SK-N-SH (cell line): Measurements from ENCODE around the gene PPY. TPM values are rescaled to one million over a fixed set of nuclear protein-coding genes. Genes with fewer than 3 reads are reported as not detected.

ENCODE experiments used
- CTCF ChIA-PET: fragments of 300-600, 350-600 bp; formaldehyde crosslinking; extraction: SDS; loops from one replicate; lab custom pipeline; 2021; lab: Yijun Ruan, JAX
- POLR2A ChIA-PET: fragments of 350-600 bp; sonication (Branson Sonifier 250); formaldehyde crosslinking; extraction: SDS; loops from one replicate; lab custom pipeline; 2020; ENCODE audit warnings: antibody characterized with exemption, inconsistent platforms; lab: Yijun Ruan, JAX
- DNase-seq: peaks from one replicate; pipeline ENCODE4 v3.0.0; 2012
- H2AFZ ChIP-seq: fragments of 200-600 bp; sonication (generic); 2 replicates; pipeline ENCODE4 v1.8.1; 2016; ENCODE audit warnings: antibody characterized with exemption, mild to moderate bottlenecking, low read depth
- H3F3A ChIP-seq: fragments of 200-600 bp; sonication (generic); replicated peaks from 2 replicates; pipeline ENCODE3; 2016; ENCODE audit warnings: antibody characterized with exemption, mild to moderate bottlenecking; ENCODE audit not compliant: insufficient read depth
- H3K27ac ChIP-seq, 2 experiments: fragments of 200-500 bp in 1 of 2; fragments of 200-600 bp in 1 of 2; sonication (Bioruptor generic) in 1 of 2; sonication (generic), shearing (Covaris generic) in 1 of 2; 2 replicates each; pipeline versions ENCODE4 v1.5.1 to v1.6.1; 2014 to 2016; ENCODE audit warnings: low read depth in 2 of 2, inconsistent platforms in 1 of 2, low read length in 1 of 2, mild to moderate bottlenecking in 1 of 2, mixed read lengths in 1 of 2
- H3K27me3 ChIP-seq: fragments of 200-600 bp; sonication (generic), shearing (Covaris generic); 2 replicates; pipeline ENCODE4 v1.6.1; 2016; ENCODE audit warnings: mixed run types; ENCODE audit not compliant: insufficient read depth
- H3K36me3 ChIP-seq, 2 experiments: fragments of 200-500 bp in 1 of 2; fragments of 200-600 bp in 1 of 2; sonication (Bioruptor generic) in 1 of 2; sonication (generic) in 1 of 2; replicated peaks in 1 of 2; 2 replicates each; pipeline versions ENCODE3 to v1.5.1; 2014 to 2016; ENCODE audit warnings: low read length in 1 of 2, mild to moderate bottlenecking in 1 of 2; ENCODE audit not compliant: insufficient read depth in 2 of 2, control insufficient read depth in 1 of 2
- H3K4me1 ChIP-seq, 2 experiments: fragments of 200-500 bp in 1 of 2; fragments of 200-600 bp in 1 of 2; sonication (Bioruptor generic) in 1 of 2; sonication (generic), shearing (Covaris generic) in 1 of 2; 2 replicates each; pipeline versions ENCODE4 v1.5.1 to v1.6.1; 2014 to 2016; ENCODE audit warnings: low read depth in 1 of 2, low read length in 1 of 2, mixed run types in 1 of 2; ENCODE audit not compliant: insufficient read depth in 2 of 2, control insufficient read depth in 1 of 2
- H3K4me2 ChIP-seq: fragments of 200-600 bp; sonication (generic), shearing (Covaris generic); 2 replicates; pipeline ENCODE4 v1.6.1; 2017; ENCODE audit warnings: mixed run types
- H3K4me3 ChIP-seq, 2 experiments: fragments of 200-500 bp in 1 of 2; fragments of 200-600 bp in 1 of 2; sonication (Bioruptor generic) in 1 of 2; sonication (generic), shearing (Covaris generic) in 1 of 2; 2 replicates each; pipeline versions ENCODE4 v1.5.1 to v1.8.1; 2014 to 2016; ENCODE audit warnings: low read depth in 2 of 2, inconsistent platforms in 1 of 2, low read length in 1 of 2, mild to moderate bottlenecking in 1 of 2, mixed read lengths in 1 of 2, moderate library complexity in 1 of 2
- H3K79me2 ChIP-seq: fragments of 200-600 bp; sonication (generic); 2 replicates; pipeline ENCODE4 v1.8.1; 2017; ENCODE audit warnings: mild to moderate bottlenecking; ENCODE audit not compliant: insufficient read depth
- H3K9ac ChIP-seq: fragments of 200-600 bp; sonication (generic); 2 replicates; pipeline ENCODE4 v1.6.1; 2017; ENCODE audit warnings: mixed run types
- H3K9me2 ChIP-seq: fragments of 200-600 bp; sonication (generic); 2 replicates; pipeline ENCODE4 v1.6.1; 2017; ENCODE audit warnings: mixed run types
- H3K9me3 ChIP-seq: fragments of 200-600 bp; sonication (generic); 2 replicates; pipeline ENCODE4 v1.6.1; 2017; ENCODE audit warnings: mixed run types, mild to moderate bottlenecking, moderate library complexity
- H4K20me1 ChIP-seq: fragments of 200-600 bp; sonication (generic); 2 replicates; pipeline ENCODE4 v1.6.1; 2017; ENCODE audit warnings: mild to moderate bottlenecking, mixed run types; ENCODE audit not compliant: insufficient read depth
- CTCF ChIP-seq: fragments of 200-600 bp; sonication (generic); IDR thresholded peaks from 2 replicates; pipeline ENCODE4 v1.6.1; 2017; ENCODE audit warnings: antibody characterized with exemption, mild to moderate bottlenecking, moderate library complexity
- ELF1 ChIP-seq: IDR thresholded peaks from 2 replicates; pipeline ENCODE4 v1.4.0; 2012
- EP300 ChIP-seq, 2 experiments: IDR thresholded peaks; 2 replicates each; pipeline versions ENCODE4 v1.4.0 to v1.6.1; 2012; ENCODE audit warnings: borderline replicate concordance in 1 of 2, low read depth in 1 of 2, low read length in 1 of 2
- EZH2phosphoT487 ChIP-seq: fragments of 200-600 bp; sonication (generic); IDR thresholded peaks from 2 replicates; pipeline ENCODE4 v1.6.1; 2017; ENCODE audit warnings: low read depth, mixed run types, mild to moderate bottlenecking, antibody characterized with exemption, moderate library complexity, borderline replicate concordance
- FOXJ3 ChIP-seq: sonication (generic); formaldehyde crosslinking; IDR thresholded peaks from 2 replicates; pipeline ENCODE4 v1.5.1; 2020; ENCODE audit warnings: mild to moderate bottlenecking, missing genetic modification reagents
- FOXM1 ChIP-seq: IDR thresholded peaks from 2 replicates; pipeline ENCODE4 v1.4.0; 2012; ENCODE audit warnings: low read depth, mild to moderate bottlenecking
- GATA2 ChIP-seq: sonication (generic); formaldehyde crosslinking; IDR thresholded peaks from 2 replicates; pipeline ENCODE4 v1.5.0; 2020; ENCODE audit warnings: mild to moderate bottlenecking, missing genetic modification reagents
- JUND ChIP-seq: IDR thresholded peaks from 2 replicates; pipeline ENCODE4 v1.4.0; 2012
- MAX ChIP-seq: IDR thresholded peaks from 2 replicates; pipeline ENCODE4 v1.4.0; 2012; ENCODE audit warnings: low read depth
- MEF2A ChIP-seq: IDR thresholded peaks from 2 replicates; pipeline ENCODE4 v1.4.0; 2012; ENCODE audit warnings: low read depth, borderline replicate concordance
- POLR2AphosphoS5 ChIP-seq: IDR thresholded peaks from 2 replicates; pipeline ENCODE4 v1.6.1; 2012; ENCODE audit warnings: low read depth, low read length
- RAD21 ChIP-seq: IDR thresholded peaks from 2 replicates; pipeline ENCODE4 v1.6.1; 2012; ENCODE audit warnings: mild to moderate bottlenecking, low read length
- RCOR1 ChIP-seq: fragments of 150-350 bp; IDR thresholded peaks from 2 replicates; pipeline ENCODE4 v1.6.1; 2017; ENCODE audit warnings: antibody characterized with exemption, low read length
- RFX5 ChIP-seq: IDR thresholded peaks from 2 replicates; pipeline ENCODE4 v1.6.1; 2012; ENCODE audit warnings: mild to moderate bottlenecking, improper control_type of control experiment, low read length
- SIN3A ChIP-seq: IDR thresholded peaks from 2 replicates; pipeline ENCODE4 v1.6.1; 2012; ENCODE audit warnings: low read depth, mild to moderate bottlenecking, low read length, moderate library complexity, borderline replicate concordance
- SMC3 ChIP-seq: IDR thresholded peaks from 2 replicates; pipeline ENCODE4 v1.6.1; 2012; ENCODE audit warnings: low read depth, low read length, improper control_type of control experiment
- TAF1 ChIP-seq: IDR thresholded peaks from 2 replicates; pipeline ENCODE4 v1.6.1; 2012; ENCODE audit warnings: low read depth, mild to moderate bottlenecking, low read length, moderate library complexity, borderline replicate concordance
- TEAD4 ChIP-seq: IDR thresholded peaks from 2 replicates; pipeline ENCODE4 v1.4.0; 2012; ENCODE audit warnings: mild to moderate bottlenecking, borderline replicate concordance; ENCODE audit not compliant: insufficient read depth
- USF1 ChIP-seq: IDR thresholded peaks from 2 replicates; pipeline ENCODE4 v1.4.0; 2012; ENCODE audit warnings: low read depth, borderline replicate concordance
- WGBS: methylation state at CpG from one replicate; pipeline ENCODE4 v1.1.6; 2017; ENCODE audit warnings: low lambda C conversion rate; 5-methylcytosine and 5-hydroxymethylcytosine counted together
- polyA plus RNA-seq, 3 experiments: library from polyadenylated mRNA; depleted of rRNA; stranded (reverse); fragments of >200 nt; gene quantifications; 2 replicates each; pipeline ENCODE4 v1.2.3, GENCODE V29; 2012
- TF ChIP-seq, protein P1 (sequence below): IDR thresholded peaks from 2 replicates; pipeline ENCODE4; 2012
- TF ChIP-seq, protein P2 (sequence below): fragments of 150-350 bp; IDR thresholded peaks from 2 replicates; pipeline ENCODE4 v1.6.1; 2016; ENCODE audit warnings: mild to moderate bottlenecking, low read depth, low read length
- TF ChIP-seq, protein P3 (sequence below): fragments of 150-350 bp; IDR thresholded peaks from 2 replicates; pipeline ENCODE4 v1.6.1; 2017; ENCODE audit warnings: antibody characterized with exemption, low read length, low read depth, borderline replicate concordance

Gene PPY
- polyA plus RNA-seq, 1 of the 3 experiments (the other 2 are of a cell fraction) = not detected

DNA sequence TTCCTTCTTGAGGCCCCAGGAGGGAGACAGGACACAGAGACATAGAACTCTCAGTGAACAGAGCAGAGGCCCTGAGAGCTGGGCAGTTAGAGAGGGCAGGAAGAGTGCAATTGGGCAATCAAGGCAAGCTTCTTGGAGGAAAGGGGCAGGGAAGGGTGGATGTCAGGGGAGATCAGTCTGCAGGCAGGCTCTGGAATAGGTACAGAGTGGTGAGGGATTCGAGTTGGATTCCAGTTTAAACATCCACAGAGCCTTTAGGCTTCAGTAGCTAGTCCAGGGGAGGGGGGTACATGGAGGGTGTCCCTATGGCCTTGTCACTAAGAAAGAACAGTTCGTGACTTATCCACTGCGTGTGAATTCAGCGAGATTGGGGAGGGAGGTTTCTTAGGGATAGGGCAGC, 9.5 kb upstream of the PPY start:
- no peak overlapping the region for H3K27ac ChIP-seq
- no peaks in the 10 kb centered on the region for H3F3A ChIP-seq
- no peaks in the 10 kb centered on the region for H3K4me1 ChIP-seq
- H3K9ac ChIP-seq = no peak overlapping the region
- no peak overlapping the region for H2AFZ ChIP-seq
- TF ChIP-seq TAF1 (no peak), EZH2phosphoT487 (no peak), EP300 (IDR thresholded peaks at IDR 0.05; ENCODE audit: borderline replicate concordance in 1 of 2, low read depth in 1 of 2, low read length in 1 of 2) (no peak), ELF1 (no peak), SIN3A (no peak), RFX5 (no peak), TEAD4 (no peak), RAD21 (no peak), USF1 (no peak), GATA2 (CRISPR knock-in tag) (no peak), JUND (no peak), POLR2AphosphoS5 (no peak), SMC3 (no peak)
- TF ChIP-seq, protein P1, sequence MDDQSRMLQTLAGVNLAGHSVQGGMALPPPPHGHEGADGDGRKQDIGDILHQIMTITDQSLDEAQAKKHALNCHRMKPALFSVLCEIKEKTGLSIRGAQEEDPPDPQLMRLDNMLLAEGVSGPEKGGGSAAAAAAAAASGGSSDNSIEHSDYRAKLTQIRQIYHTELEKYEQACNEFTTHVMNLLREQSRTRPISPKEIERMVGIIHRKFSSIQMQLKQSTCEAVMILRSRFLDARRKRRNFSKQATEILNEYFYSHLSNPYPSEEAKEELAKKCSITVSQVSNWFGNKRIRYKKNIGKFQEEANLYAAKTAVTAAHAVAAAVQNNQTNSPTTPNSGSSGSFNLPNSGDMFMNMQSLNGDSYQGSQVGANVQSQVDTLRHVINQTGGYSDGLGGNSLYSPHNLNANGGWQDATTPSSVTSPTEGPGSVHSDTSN = no peak
- H4K20me1 ChIP-seq = no peaks in the 10 kb centered on the region
- H3K36me3 ChIP-seq = no peaks in the 10 kb centered on the region
- no peaks in the 10 kb centered on the region for H3K27me3 ChIP-seq
- H3K4me2 ChIP-seq = no peak overlapping the region
- no peak overlapping the region for H3K4me3 ChIP-seq
- DNase-seq = no peak
- no peaks in the 10 kb centered on the region for H3K9me2 ChIP-seq
- 74% methylated on average over 4 of the region's 4 CpGs for WGBS
- CTCF ChIA-PET = interaction anchor here (0.7 to 18.2 kb wide), 4 partner anchors 8 to 1351 kb away, joined by 3 to 638 read pairs (median 3); partner anchors contain the start of genes NAGS and TMEM101
- no peaks in the 10 kb centered on the region for H3K79me2 ChIP-seq
- H3K9me3 ChIP-seq = no peaks in the 10 kb centered on the region
- POLR2A ChIA-PET = no interaction called here

DNA sequence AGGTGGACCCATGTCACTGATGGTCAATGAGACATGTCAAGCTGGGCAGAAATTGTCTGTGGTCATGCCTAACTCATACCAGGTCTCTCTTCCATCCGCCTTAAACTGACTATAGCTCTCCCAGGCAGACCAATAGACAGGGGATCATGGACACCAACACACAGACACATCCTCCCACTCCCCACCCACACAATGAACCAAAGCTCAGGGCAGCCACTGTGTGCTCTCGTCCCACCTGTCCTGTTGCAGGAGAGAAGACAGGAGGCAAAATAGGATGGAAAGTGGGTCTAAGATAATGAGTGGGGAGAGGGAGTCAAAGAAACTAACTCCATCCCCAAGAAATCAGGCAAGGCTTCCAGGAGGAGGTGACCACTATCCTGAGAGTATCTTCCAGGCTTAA, 8.3 kb upstream of the PPY start:
- 60% methylated on average over 2 of the region's 2 CpGs for WGBS
- Histone ChIP-seq H2AFZ (no peak overlapping the region), H4K20me1 (no peaks in the 10 kb centered on the region), H3K9me3 (no peaks in the 10 kb centered on the region), H3K9ac (no peak overlapping the region), H3K79me2 (no peaks in the 10 kb centered on the region), H3F3A (no peaks in the 10 kb centered on the region), H3K4me2 (no peak overlapping the region), H3K9me2 (no peaks in the 10 kb centered on the region), H3K4me3 (no peak overlapping the region), H3K36me3 (no peaks in the 10 kb centered on the region), H3K4me1 (peaks cover 0 to 2% of the 10 kb centered on the region in 2 experiments; a peak in 1 of 4 replicates), H3K27ac (no peak overlapping the region), H3K27me3 (no peaks in the 10 kb centered on the region)
- CTCF ChIA-PET = interaction anchor here (1.1 to 18.2 kb wide), 3 partner anchors 32 to 91 kb away, joined by 3 to 638 read pairs (median 3); partner anchors contain the start of genes NAGS and TMEM101
- POLR2A ChIA-PET = no interaction called here
- DNase-seq = no peak
- TF ChIP-seq, protein P2, sequence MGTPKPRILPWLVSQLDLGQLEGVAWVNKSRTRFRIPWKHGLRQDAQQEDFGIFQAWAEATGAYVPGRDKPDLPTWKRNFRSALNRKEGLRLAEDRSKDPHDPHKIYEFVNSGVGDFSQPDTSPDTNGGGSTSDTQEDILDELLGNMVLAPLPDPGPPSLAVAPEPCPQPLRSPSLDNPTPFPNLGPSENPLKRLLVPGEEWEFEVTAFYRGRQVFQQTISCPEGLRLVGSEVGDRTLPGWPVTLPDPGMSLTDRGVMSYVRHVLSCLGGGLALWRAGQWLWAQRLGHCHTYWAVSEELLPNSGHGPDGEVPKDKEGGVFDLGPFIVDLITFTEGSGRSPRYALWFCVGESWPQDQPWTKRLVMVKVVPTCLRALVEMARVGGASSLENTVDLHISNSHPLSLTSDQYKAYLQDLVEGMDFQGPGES = no peak
- TF ChIP-seq CTCF (no peak), RFX5 (no peak), FOXM1 (no peak), FOXJ3 (CRISPR knock-in tag) (no peak), RCOR1 (no peak), MEF2A (no peak), MAX (no peak)
- TF ChIP-seq, protein P3, sequence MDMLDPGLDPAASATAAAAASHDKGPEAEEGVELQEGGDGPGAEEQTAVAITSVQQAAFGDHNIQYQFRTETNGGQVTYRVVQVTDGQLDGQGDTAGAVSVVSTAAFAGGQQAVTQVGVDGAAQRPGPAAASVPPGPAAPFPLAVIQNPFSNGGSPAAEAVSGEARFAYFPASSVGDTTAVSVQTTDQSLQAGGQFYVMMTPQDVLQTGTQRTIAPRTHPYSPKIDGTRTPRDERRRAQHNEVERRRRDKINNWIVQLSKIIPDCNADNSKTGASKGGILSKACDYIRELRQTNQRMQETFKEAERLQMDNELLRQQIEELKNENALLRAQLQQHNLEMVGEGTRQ = no peak
